ENCODE data around the gene PDE6B. TPM values are rescaled to one million over a fixed set of nuclear protein-coding genes. Genes with fewer than 3 reads are reported as not detected.
A peak's percentile ranks its signal among the peaks of the same experiment; 100 is the strongest.

PDE6B gene
- total and polyA plus RNA-seq, 2 of the 13 experiments (the other 11 are each of a cell fraction or from before 2014, with no cell fraction given): 0.38 to 0.40 TPM

- TF ChIP-seq GATAD2A (CRISPR knock-in tag; IDR thresholded peaks at IDR 0.05) (0 out of 2 replicates have a peak, but pooled peaks have one; percentile 24), KDM2A (CRISPR knock-in tag; IDR thresholded peaks at IDR 0.05; ENCODE audit: borderline replicate concordance, low read depth) (peak; percentile 83; the same call in 1 of the 2 replicates), PAX8 (CRISPR knock-in tag; IDR thresholded peaks at IDR 0.05; ENCODE audit: borderline replicate concordance) (no peak), TGIF2 (CRISPR knock-in tag; IDR thresholded peaks at IDR 0.05) (peak; percentile 33; the same call in 1 of the 2 replicates), AKAP8 (CRISPR knock-in tag; IDR thresholded peaks at IDR 0.05) (peak; percentile 99), REL (CRISPR knock-in tag; conservative IDR thresholded peaks at IDR 0.05) (0 out of 2 replicates have a peak, but pooled peaks have one; percentile 48), AGO2 (optimal IDR thresholded peaks at IDR 0.05; ENCODE audit: low read depth, low read length) (peak; percentile 86), POGK (CRISPR knock-in tag; conservative IDR thresholded peaks at IDR 0.05) (peak; percentile 23; the same call in 1 of the 2 replicates), FOXO1 (CRISPR knock-in tag; IDR thresholded peaks at IDR 0.05) (0 out of 2 replicates have a peak, but pooled peaks have one; percentile 11), ZNF788 (CRISPR knock-in tag; IDR thresholded peaks at IDR 0.05; ENCODE audit: borderline replicate concordance) (peak; percentile 17; the same call in 1 of the 2 replicates), ZKSCAN5 (CRISPR knock-in tag; IDR thresholded peaks at IDR 0.05) (no peak), BHLHE40 (IDR thresholded peaks at IDR 0.05; ENCODE audit: low read length) (0 out of 2 replicates have a peak, but pooled peaks have one; percentile 16), ZNF44 (CRISPR knock-in tag; IDR thresholded peaks at IDR 0.05) (peak; percentile 85; the same call in 1 of the 2 replicates), ZNF720 (CRISPR knock-in tag; IDR thresholded peaks at IDR 0.05) (0 out of 2 replicates have a peak, but pooled peaks have one; percentile 64), ZFX (CRISPR knock-in tag; IDR thresholded peaks at IDR 0.05; ENCODE audit: low read depth) (peak; percentile 42), RFX5 (IDR thresholded peaks at IDR 0.05; ENCODE audit: low read depth, low read length) (0 out of 2 replicates have a peak, but pooled peaks have one; percentile 14), SMAD3 (CRISPR knock-in tag; IDR thresholded peaks at IDR 0.05) (no peak), AHR (CRISPR knock-in tag; IDR thresholded peaks at IDR 0.05) (peak; percentile 83; the same call in 1 of the 2 replicates), ZNF589 (CRISPR knock-in tag; conservative IDR thresholded peaks at IDR 0.05) (0 out of 2 replicates have a peak, but pooled peaks have one; percentile 50)
- TF ChIP-seq, protein P1, sequence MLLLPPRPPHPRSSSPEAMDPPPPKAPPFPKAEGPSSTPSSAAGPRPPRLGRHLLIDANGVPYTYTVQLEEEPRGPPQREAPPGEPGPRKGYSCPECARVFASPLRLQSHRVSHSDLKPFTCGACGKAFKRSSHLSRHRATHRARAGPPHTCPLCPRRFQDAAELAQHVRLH (CRISPR knock-in tag; IDR thresholded peaks at IDR 0.05; ENCODE audit: borderline replicate concordance, low read depth): 0 out of 2 replicates have a peak, but pooled peaks have one; percentile 58
Measured at GRCh38 chr4:677431-678293, 52.3 kb downstream of the PDE6B start (continued).
